Keratinocyte (primary cell): ENCODE data around the gene WTAP. TPM values are rescaled to one million over a fixed set of nuclear protein-coding genes. Genes with fewer than 3 reads are reported as not detected.

ENCODE experiments used
- DNase-seq: peaks from one replicate; pipeline ENCODE4 v3.0.0-alpha.2; 2011; ENCODE audit warnings: low read depth, missing footprints, low spot score
- FAIRE-seq: peaks from 2 replicates; lab custom pipeline; 2011; peaks lifted over from hg19 to GRCh38; lab: Jason Lieb, UNC
- H2AFZ ChIP-seq: 2 replicates; pipeline ENCODE4 v1.6.0; 2012; ENCODE audit warnings: low read length, control low read depth, inconsistent platforms; ENCODE audit not compliant: control insufficient read depth
- H3K27ac ChIP-seq: 2 replicates; pipeline ENCODE4 v1.5.1; 2011; ENCODE audit warnings: low read length; ENCODE audit not compliant: control insufficient read depth, insufficient read depth
- H3K27me3 ChIP-seq: 3 replicates; pipeline ENCODE4 v1.6.0; 2011; ENCODE audit warnings: low read length; ENCODE audit not compliant: control insufficient read depth, insufficient read depth; ENCODE audit errors: extremely low read depth
- H3K36me3 ChIP-seq, 2 experiments: 2 replicates in 1 of 2; 3 replicates in 1 of 2; pipeline ENCODE4 v1.5.1; 2011; ENCODE audit warnings: low read length in 2 of 2, mild to moderate bottlenecking in 1 of 2; ENCODE audit not compliant: control insufficient read depth in 2 of 2, insufficient read depth in 2 of 2; ENCODE audit errors: extremely low read depth in 1 of 2
- H3K4me1 ChIP-seq: 3 replicates; pipeline ENCODE4 v1.5.1; 2011; ENCODE audit warnings: low read length; ENCODE audit not compliant: control insufficient read depth, insufficient read depth; ENCODE audit errors: extremely low read depth
- H3K4me2 ChIP-seq: 3 replicates; pipeline ENCODE4 v1.6.0; 2011; ENCODE audit warnings: low read depth, low read length; ENCODE audit not compliant: control insufficient read depth, insufficient read depth; ENCODE audit errors: extremely low read depth
- H3K4me3 ChIP-seq, 3 experiments: fragments of 200-600 bp in 1 of 3; sonication (generic) in 1 of 3; 2 replicates in 2 of 3; 3 replicates in 1 of 3; pipeline ENCODE4 v1.5.1; 2011 to 2016; ENCODE audit warnings: low read length in 3 of 3, mild to moderate bottlenecking in 3 of 3, control low read depth in 2 of 3, inconsistent platforms in 1 of 3, low read depth in 1 of 3, mixed read lengths in 1 of 3, mixed run types in 1 of 3, moderate library complexity in 1 of 3; ENCODE audit not compliant: control insufficient read depth in 2 of 3, insufficient read depth in 2 of 3; ENCODE audit errors: extremely low read depth in 1 of 3
- H3K79me2 ChIP-seq: 2 replicates; pipeline ENCODE4 v1.6.0; 2012; ENCODE audit warnings: low read length; ENCODE audit not compliant: control insufficient read depth, insufficient read depth
- H3K9ac ChIP-seq: 3 replicates; pipeline ENCODE4 v1.6.0; 2011; ENCODE audit warnings: low read length; ENCODE audit not compliant: control insufficient read depth, insufficient read depth; ENCODE audit errors: extremely low read depth
- H3K9me1 ChIP-seq: 3 replicates; pipeline ENCODE4 v1.6.0; 2011; ENCODE audit warnings: low read length; ENCODE audit not compliant: control insufficient read depth, insufficient read depth; ENCODE audit errors: extremely low read depth
- H3K9me3 ChIP-seq: 2 replicates; pipeline ENCODE4 v1.5.1; 2012; ENCODE audit warnings: low read depth, low read length; ENCODE audit not compliant: control insufficient read depth
- H4K20me1 ChIP-seq: 3 replicates; pipeline ENCODE4 v1.6.0; 2011; ENCODE audit warnings: low read length; ENCODE audit not compliant: control insufficient read depth, insufficient read depth; ENCODE audit errors: extremely low read depth
- EZH2 ChIP-seq: IDR thresholded peaks from one replicate; pipeline ENCODE4 v1.6.1; 2012; ENCODE audit warnings: inconsistent platforms, mild to moderate bottlenecking, low read length, moderate library complexity
- dilution Hi-C: fragments of 300-500 bp; cut with MboI; formaldehyde crosslinking; loops from one replicate; pipeline ENCODE4 v1.7.0; 2020; ENCODE audit warnings: low sequenced_read_pairs; ENCODE audit not compliant: extremely low pct_ligation_motif_present
- polyA plus RNA-seq, 5 experiments: library from polyadenylated mRNA; depleted of rRNA in 3 of 5; stranded (reverse) in 3 of 5; stranded (forward) in 1 of 5; unstranded in 1 of 5; fragments of >200 nt; gene quantifications; 1 replicate in 1 of 5; 2 replicates in 3 of 5; 3 replicates in 1 of 5; pipeline versions ENCODE4 v1.2.1 to v1.2.3, GENCODE V29; 2011 to 2012; ENCODE audit warnings: missing spikeins in 2 of 5, low read depth in 1 of 5, low replicate concordance in 1 of 5
- TF ChIP-seq, protein P1 (sequence below), 3 experiments: IDR thresholded peaks in 1 of 3; conservative IDR thresholded peaks in 1 of 3; optimal IDR thresholded peaks in 1 of 3; 2 replicates in 2 of 3; 3 replicates in 1 of 3; pipeline versions ENCODE3 to v1.5.1; 2011; ENCODE audit warnings: low read length in 3 of 3, mild to moderate bottlenecking in 3 of 3, moderate library complexity in 2 of 3, control low read depth in 1 of 3, inconsistent platforms in 1 of 3; ENCODE audit not compliant: insufficient read depth in 2 of 3; ENCODE audit errors: extremely low read depth in 1 of 3

WTAP gene
- polyA plus RNA-seq, 1 donor (not counting 4 experiments of a cell fraction or from before 2014, with no cell fraction given), result 40.2 TPM

DNA sequence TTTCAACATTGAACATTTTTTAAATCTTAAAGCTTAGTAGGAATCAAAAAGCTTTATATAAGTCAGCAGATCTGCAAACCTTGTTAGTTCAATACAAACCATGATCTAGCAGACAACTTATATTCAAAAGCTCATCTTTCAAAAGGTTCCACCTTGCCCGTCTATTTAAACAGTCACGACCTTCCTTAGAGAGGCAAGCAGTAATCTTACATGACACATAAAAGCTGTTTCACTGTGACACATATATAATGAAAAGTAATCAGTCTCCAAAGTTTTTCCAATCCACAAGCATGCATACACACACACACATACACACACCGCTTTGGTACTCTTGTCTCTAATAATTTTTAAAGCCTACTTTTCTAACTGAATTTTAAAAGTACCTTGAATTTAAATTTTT is 47.2 kb upstream of the WTAP start:
- Histone ChIP-seq H3K9me3 (no peaks in the 10 kb centered on the region), H3K27ac (no peak overlapping the region), H3K4me2 (no peak overlapping the region), H3K4me1 (peaks cover 5% of the 10 kb centered on the region), H4K20me1 (no peaks in the 10 kb centered on the region), H3K9ac (no peak overlapping the region), H3K36me3 (peaks cover 0 to 7% of the 10 kb centered on the region in 2 experiments), H2AFZ (no peak overlapping the region), H3K9me1 (no peaks in the 10 kb centered on the region), H3K79me2 (no peaks in the 10 kb centered on the region), H3K4me3 (no peak overlapping the region), H3K27me3 (no peaks in the 10 kb centered on the region)
- DNase-seq (no peak), FAIRE-seq (no peak)
- dilution Hi-C loops, result no loop called here
- TF ChIP-seq, protein P1, sequence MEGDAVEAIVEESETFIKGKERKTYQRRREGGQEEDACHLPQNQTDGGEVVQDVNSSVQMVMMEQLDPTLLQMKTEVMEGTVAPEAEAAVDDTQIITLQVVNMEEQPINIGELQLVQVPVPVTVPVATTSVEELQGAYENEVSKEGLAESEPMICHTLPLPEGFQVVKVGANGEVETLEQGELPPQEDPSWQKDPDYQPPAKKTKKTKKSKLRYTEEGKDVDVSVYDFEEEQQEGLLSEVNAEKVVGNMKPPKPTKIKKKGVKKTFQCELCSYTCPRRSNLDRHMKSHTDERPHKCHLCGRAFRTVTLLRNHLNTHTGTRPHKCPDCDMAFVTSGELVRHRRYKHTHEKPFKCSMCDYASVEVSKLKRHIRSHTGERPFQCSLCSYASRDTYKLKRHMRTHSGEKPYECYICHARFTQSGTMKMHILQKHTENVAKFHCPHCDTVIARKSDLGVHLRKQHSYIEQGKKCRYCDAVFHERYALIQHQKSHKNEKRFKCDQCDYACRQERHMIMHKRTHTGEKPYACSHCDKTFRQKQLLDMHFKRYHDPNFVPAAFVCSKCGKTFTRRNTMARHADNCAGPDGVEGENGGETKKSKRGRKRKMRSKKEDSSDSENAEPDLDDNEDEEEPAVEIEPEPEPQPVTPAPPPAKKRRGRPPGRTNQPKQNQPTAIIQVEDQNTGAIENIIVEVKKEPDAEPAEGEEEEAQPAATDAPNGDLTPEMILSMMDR (optimal IDR thresholded peaks at IDR 0.05 in 1 of 3, IDR thresholded peaks at IDR 0.05 in 1 of 3, conservative IDR thresholded peaks at IDR 0.05 in 1 of 3; ENCODE audit: extremely low read depth in 1 of 3, insufficient read depth in 2 of 3, low read length in 3 of 3), result no peak
- no peak for TF ChIP-seq EZH2

DNA sequence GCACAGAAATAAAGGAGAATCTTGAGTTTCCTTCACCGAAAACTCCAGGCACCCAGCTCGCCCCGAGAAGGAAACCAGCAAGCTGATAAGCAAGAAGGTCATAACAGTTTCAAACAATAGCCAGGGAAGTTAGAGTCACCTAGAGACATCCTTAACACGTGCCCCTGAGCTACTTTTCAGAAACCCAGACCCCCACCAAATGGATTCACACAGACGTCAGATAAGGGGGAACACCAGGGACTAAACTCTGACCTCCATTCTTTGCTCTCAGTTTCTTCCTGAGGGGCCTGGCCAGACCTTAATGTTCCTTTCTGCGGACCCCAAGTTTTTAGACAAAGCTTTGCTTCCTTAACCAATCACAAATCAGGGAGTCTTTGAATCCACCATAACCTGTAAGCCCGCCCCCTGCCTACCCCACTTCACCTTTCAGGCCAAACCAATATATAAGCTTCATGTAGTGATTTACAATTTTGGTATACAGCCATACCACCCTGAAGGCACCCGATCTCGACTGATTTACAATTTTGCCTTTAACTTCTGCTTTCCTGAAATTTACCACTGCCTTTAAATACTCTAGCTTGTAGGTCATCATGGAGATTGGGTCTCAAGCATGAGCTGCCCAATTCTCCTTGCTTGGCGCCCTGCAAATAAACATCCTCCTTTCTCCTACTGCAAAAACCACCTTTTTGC is 46.0 kb upstream of the WTAP start:
- Histone ChIP-seq H3K4me3 (no peak overlapping the region), H3K4me1 (peaks cover 5% of the 10 kb centered on the region), H3K9ac (no peak overlapping the region), H3K9me3 (no peaks in the 10 kb centered on the region), H3K36me3 (peaks cover 0 to 7% of the 10 kb centered on the region in 2 experiments), H3K27me3 (no peaks in the 10 kb centered on the region), H3K4me2 (no peak overlapping the region), H3K9me1 (no peaks in the 10 kb centered on the region), H3K79me2 (no peaks in the 10 kb centered on the region), H2AFZ (no peak overlapping the region), H3K27ac (no peak overlapping the region), H4K20me1 (no peaks in the 10 kb centered on the region)
- no peak for TF ChIP-seq EZH2
- TF ChIP-seq, protein P1 (optimal IDR thresholded peaks at IDR 0.05 in 1 of 3, IDR thresholded peaks at IDR 0.05 in 1 of 3, conservative IDR thresholded peaks at IDR 0.05 in 1 of 3; ENCODE audit: extremely low read depth in 1 of 3, insufficient read depth in 2 of 3, low read length in 3 of 3), result no peak
- dilution Hi-C loops, result no loop called here
- no peak for FAIRE-seq
- DNase-seq, result no peak
